Gastroesophageal sphincter (tissue), 4 donors: ENCODE data around the gene WDR18. TPM values are rescaled to one million over a fixed set of nuclear protein-coding genes. Genes with fewer than 3 reads are reported as not detected.
A peak's percentile ranks its signal among the peaks of the same experiment; 100 is the strongest.

Experiments
- ATAC-seq: fragments of 150-250 bp; one replicate; pipeline ENCODE4 v1.9.1; 2016; ENCODE audit warnings: mild to moderate bottlenecking, moderate library complexity
- H3K27ac ChIP-seq, 4 donors: fragments of 200-600 bp; sonication (generic) in 3 of 4; 1 replicate in 3 of 4; 2 replicates in 1 of 4; pipeline ENCODE4 v1.5.1; 2016 to 2019
- H3K27me3 ChIP-seq: fragments of 200-600 bp; sonication (generic); one replicate; pipeline ENCODE4 v1.5.1; 2019
- H3K36me3 ChIP-seq, 2 donors: fragments of 200-600 bp; sonication (generic); one replicate each; pipeline ENCODE4 v1.5.1; 2019; ENCODE audit warnings: control low read depth in 1 of 2
- H3K4me1 ChIP-seq, 3 donors: fragments of 200-600 bp; sonication (generic); 1 replicate in 2 of 3; 2 replicates in 1 of 3; pipeline ENCODE4 v1.5.1; 2016 to 2019; ENCODE audit warnings: control low read depth in 2 of 3
- H3K4me3 ChIP-seq, 2 donors: fragments of 200-600 bp; sonication (generic); one replicate each; pipeline ENCODE4 v1.5.1; 2019; ENCODE audit warnings: mild to moderate bottlenecking in 1 of 2, moderate library complexity in 1 of 2
- H3K9me3 ChIP-seq, 3 donors: fragments of 200-600 bp; sonication (generic); one replicate each; pipeline ENCODE4 v1.5.1; 2017 to 2019; ENCODE audit warnings: control low read depth in 2 of 3
- EP300 ChIP-seq: sonication (generic); formaldehyde crosslinking; IDR thresholded peaks from one replicate; pipeline ENCODE4 v1.6.1; 2017; ENCODE audit warnings: antibody characterized with exemption, mild to moderate bottlenecking
- POLR2A ChIP-seq, 2 donors: fragments of 450-650 bp; IDR thresholded peaks; one replicate each; pipeline ENCODE4 v1.6.1; 2017; ENCODE audit warnings: antibody characterized with exemption in 2 of 2, mild to moderate bottlenecking in 2 of 2, moderate library complexity in 1 of 2
- POLR2AphosphoS5 ChIP-seq: sonication (generic); formaldehyde crosslinking; IDR thresholded peaks from one replicate; pipeline ENCODE4 v1.6.1; 2017; ENCODE audit warnings: antibody characterized with exemption
- WGBS, 2 donors: methylation state at CpG; one replicate each; pipeline ENCODE4 v1.1.5; 2018; ENCODE audit warnings: low coverage in 1 of 2; 5-methylcytosine and 5-hydroxymethylcytosine counted together
- total RNA-seq, 4 donors: library from RNA; depleted of rRNA; stranded (reverse); fragments of >200 nt; gene quantifications; one replicate each; pipeline ENCODE4 v1.1.0, GENCODE V29; 2016
- TF ChIP-seq, protein P1 (sequence below), 4 experiments: fragments of 200-600 bp in 2 of 4; fragments of 450-650 bp in 2 of 4; sonication (generic) in 1 of 4; IDR thresholded peaks; one replicate each; pipeline ENCODE4 v1.5.1; 2017 to 2019; ENCODE audit warnings: antibody characterized with exemption in 4 of 4, mild to moderate bottlenecking in 2 of 4, moderate library complexity in 2 of 4

WDR18 gene
- total RNA-seq, 4 donors from 2014 or later: 7.2 to 43.9 (median 20.1) TPM

DNA sequence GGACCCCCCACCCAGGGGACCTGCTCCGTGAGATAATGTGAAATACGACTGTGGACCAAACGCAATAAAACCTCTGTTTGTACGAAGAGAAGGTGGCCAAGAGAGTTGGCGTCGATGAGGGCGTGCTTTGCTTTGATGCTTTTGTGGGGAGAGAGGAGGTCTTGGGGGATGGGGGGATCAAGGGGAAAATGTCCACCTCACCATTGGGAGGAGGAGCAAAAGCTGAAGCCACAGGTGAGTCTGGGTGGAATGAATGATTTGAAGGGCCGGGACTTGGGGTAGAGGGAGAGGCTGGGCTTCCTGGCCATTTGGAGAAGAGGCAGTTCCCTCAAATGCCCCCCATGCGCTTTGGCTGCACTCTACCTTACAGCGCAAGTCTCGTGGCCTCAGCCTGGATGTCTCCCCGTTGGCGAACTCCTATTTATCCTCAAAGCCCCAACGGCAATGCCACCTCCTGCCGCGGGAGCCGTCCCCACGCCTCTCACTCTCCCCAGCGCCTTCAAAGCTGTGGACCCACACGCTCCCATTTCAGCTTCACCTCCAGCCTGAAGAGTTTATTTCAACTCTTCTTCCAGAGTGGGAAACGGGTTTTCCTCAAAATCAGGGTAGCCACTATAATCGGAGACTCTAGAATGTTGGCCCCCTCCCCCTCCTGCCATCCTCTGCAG, 55.0 kb downstream of the WDR18 start:
- ATAC-seq: no peak
- Histone ChIP-seq H3K4me1 (peaks cover 0 to 52% (median 20%) of the 10 kb centered on the region in 3 donors), H3K27me3 (peaks cover 6% of the 10 kb centered on the region), H3K4me3 (peak overlapping the region in 1 of 2 donors; percentile 55), H3K27ac (peak overlapping the region in 3 of 4 donors; percentile 48 to 71 (median 70)), H3K36me3 (peaks cover 0 to 33% of the 10 kb centered on the region in 2 donors), H3K9me3 (no peaks in the 10 kb centered on the region)
- TF ChIP-seq, protein P1, sequence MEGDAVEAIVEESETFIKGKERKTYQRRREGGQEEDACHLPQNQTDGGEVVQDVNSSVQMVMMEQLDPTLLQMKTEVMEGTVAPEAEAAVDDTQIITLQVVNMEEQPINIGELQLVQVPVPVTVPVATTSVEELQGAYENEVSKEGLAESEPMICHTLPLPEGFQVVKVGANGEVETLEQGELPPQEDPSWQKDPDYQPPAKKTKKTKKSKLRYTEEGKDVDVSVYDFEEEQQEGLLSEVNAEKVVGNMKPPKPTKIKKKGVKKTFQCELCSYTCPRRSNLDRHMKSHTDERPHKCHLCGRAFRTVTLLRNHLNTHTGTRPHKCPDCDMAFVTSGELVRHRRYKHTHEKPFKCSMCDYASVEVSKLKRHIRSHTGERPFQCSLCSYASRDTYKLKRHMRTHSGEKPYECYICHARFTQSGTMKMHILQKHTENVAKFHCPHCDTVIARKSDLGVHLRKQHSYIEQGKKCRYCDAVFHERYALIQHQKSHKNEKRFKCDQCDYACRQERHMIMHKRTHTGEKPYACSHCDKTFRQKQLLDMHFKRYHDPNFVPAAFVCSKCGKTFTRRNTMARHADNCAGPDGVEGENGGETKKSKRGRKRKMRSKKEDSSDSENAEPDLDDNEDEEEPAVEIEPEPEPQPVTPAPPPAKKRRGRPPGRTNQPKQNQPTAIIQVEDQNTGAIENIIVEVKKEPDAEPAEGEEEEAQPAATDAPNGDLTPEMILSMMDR (IDR thresholded peaks at IDR 0.05): no peak
- TF ChIP-seq EP300 (no peak), POLR2AphosphoS5 (no peak), POLR2A (IDR thresholded peaks at IDR 0.05) (no peak)
- WGBS, 2 donors: 68% methylated on average over 7 to 15 of the region's 22 CpGs

DNA sequence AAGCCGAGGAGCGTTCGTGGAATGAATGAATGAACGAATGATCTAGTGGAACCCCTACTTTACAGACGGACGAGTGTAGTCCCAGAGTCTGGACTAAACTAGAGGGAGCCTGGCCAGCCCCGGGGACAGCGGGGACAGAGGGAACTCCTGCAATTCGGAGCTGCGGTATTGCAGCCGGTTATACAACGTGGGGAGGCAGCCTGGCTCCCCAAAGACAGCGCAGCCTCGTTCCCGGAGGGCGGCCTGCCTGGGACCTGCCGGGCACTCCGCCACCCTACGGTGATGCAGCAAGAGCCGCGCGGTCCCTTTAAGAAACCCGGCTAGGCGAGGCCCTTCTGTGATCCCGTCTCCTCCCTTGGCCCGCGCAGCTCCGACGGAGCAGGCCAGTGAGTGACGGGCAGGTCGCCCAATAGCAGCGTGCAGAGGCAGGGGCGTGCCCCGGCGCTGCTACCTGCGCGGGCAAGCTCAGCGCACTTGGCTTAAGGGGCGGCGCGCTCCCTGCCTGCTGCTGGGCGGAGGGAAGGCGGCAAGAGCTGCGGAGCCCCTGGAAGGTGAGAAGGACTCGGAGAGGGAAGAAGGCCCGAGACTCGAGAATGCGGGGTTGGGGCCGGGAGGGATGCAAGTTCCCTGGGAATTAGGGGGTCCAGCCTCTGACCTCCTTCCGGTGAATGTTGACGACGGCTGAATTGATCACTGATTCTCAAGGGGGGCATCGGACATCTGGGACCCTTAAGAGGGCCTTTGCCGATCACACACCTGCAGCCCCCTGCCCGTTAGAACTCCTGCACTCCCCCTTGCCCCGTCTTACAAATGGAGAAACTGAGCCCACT, 55.7 kb downstream of the WDR18 start, which contains the start of gene ABCA7:
TSS of gene ABCA7 (plus strand) at position 462 of the 830 bp plus-strand sequence. CDS start 1,255 bp downstream, outside the sequence.
- Histone ChIP-seq H3K4me1 (peaks cover 0 to 52% (median 20%) of the 10 kb centered on the region in 3 donors), H3K36me3 (peaks cover 0 to 33% of the 10 kb centered on the region in 2 donors), H3K9me3 (no peaks in the 10 kb centered on the region), H3K27me3 (peaks cover 6% of the 10 kb centered on the region), H3K27ac (peak within 1 kb of the TSS in 3 of 4 donors; percentile 70 to 71 (median 71)), H3K4me3 (peak within 1 kb of the TSS; percentile 31 to 55)
- TF ChIP-seq POLR2AphosphoS5: peak; percentile 84
- TF ChIP-seq EP300: no peak
- peak in 1 of 2 donors; percentile 6 for TF ChIP-seq POLR2A (IDR thresholded peaks at IDR 0.05)
- TF ChIP-seq, protein P1 (IDR thresholded peaks at IDR 0.05): peak in 1 of 4 experiments; percentile 11
- 0% methylated on average over 2 of the region's 56 CpGs; no CpG with 5 or more reads in 1 of the 2 donors for WGBS, 2 donors
- ATAC-seq: peak; percentile 96

DNA sequence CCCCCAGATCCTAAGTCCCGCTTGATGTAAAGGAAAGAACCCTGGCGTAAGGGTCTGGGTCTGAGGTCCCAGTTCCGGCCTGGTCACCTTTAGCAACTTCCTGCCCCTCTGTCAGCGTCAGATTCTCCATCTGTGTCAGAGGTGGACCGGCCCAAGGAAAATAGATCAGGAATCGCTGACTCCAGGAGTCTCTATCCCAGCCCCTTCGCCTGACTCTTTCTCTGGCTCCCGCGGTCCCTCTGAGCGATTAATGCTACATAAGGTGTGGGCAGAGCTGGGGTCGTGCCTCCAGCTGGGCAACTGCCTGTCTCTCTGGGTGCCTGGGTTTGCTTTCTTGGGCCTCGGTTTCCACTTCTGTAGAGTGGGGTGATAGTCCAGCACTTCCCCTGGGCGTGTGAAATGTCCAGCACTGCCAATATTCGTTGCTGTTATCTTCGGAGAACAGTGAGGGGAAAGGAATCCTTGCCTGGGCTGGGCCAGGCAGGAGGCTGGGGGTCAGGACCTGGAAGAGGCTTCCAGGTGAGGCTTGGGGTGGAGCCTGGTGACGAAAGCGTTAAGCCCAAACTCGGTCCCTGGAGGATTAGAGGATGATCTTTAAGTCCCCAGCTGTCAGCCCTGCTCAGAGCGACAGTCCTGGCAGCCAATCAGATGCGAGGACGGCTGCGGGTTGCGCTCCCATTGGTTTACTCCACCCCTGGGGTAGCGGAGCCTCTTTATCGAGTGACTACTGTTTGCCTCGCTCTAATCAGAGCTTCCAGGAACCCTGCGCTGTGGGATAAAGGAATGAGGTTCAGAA, 56.5 kb downstream of the WDR18 start:
- ATAC-seq: peak; percentile 58
- no peak for TF ChIP-seq POLR2AphosphoS5
- TF ChIP-seq, protein P1 (IDR thresholded peaks at IDR 0.05): no peak
- TF ChIP-seq EP300: no peak
- TF ChIP-seq POLR2A (IDR thresholded peaks at IDR 0.05): no peak
- Histone ChIP-seq H3K4me3 (peak overlapping the region; percentile 31 to 55), H3K27ac (peak overlapping the region in 3 of 4 donors; percentile 70 to 71 (median 71)), H3K4me1 (peaks cover 0 to 52% (median 20%) of the 10 kb centered on the region in 3 donors), H3K36me3 (peaks cover 0 to 25% of the 10 kb centered on the region in 2 donors), H3K9me3 (no peaks in the 10 kb centered on the region), H3K27me3 (peaks cover 6% of the 10 kb centered on the region)
- 0 to 5% methylated on average over 1 to 9 of the region's 27 CpGs for WGBS, 2 donors

DNA sequence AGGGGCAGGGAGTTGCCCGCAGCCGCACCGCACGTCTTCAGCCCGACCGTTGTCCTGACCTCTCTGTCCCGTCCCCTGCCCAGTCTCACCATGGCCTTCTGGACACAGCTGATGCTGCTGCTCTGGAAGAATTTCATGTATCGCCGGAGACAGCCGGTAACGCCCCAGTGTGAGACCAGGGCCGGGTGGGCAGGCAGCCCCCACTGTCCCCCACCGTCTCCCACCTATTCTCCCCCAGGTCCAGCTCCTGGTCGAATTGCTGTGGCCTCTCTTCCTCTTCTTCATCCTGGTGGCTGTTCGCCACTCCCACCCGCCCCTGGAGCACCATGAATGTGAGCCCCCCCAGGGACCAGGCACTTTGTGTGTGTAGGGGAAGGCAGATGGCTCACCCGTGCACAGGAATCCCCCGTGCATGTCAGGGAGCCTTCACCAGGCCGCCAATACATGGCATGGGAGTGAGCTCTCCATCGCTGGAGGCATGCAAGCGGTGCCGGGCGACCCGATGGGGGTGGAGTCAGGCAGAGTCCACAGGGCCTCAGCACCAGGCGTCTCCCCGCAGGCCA, 57.2 kb downstream of the WDR18 start:
- H3K36me3 ChIP-seq: peaks cover 0 to 19% of the 10 kb centered on the region in 2 donors
- H3K9me3 ChIP-seq: no peaks in the 10 kb centered on the region
- no peak for ATAC-seq
- H3K27me3 ChIP-seq: peaks cover 6% of the 10 kb centered on the region
- WGBS, 2 donors: 15 to 62% methylated on average over 3 to 5 of the region's 26 CpGs
- peak overlapping the region; percentile 6 to 55 for H3K4me3 ChIP-seq
- peak overlapping the region in 1 of 4 donors; percentile 45 for H3K27ac ChIP-seq
- peaks cover 0 to 52% (median 20%) of the 10 kb centered on the region in 3 donors for H3K4me1 ChIP-seq
- no peak for TF ChIP-seq POLR2AphosphoS5
